ENCODE measurements around the gene FIP1L1.

FIP1L1 gene

GRCh38 chr4:53480909-53481308, 103.5 kb downstream of the FIP1L1 start:
- TF ChIP-seq CTCF (IDR thresholded peaks at IDR 0.05; ENCODE audit: borderline replicate concordance, insufficient read depth, low read depth, low read length), result no peak
- H3K4me3 ChIP-seq (ENCODE audit: low read depth, low read length), result no peak overlapping the region

- no peak for TF ChIP-seq CTCF (IDR thresholded peaks at IDR 0.05; ENCODE audit: borderline replicate concordance, insufficient read depth, low read depth, low read length)
Measured at GRCh38 chr4:53481586-53481985, 104.1 kb downstream of the FIP1L1 start.

GRCh38 chr4:53483250-53483649, 105.8 kb downstream of the FIP1L1 start:
- no peak overlapping the region for H3K4me3 ChIP-seq (ENCODE audit: low read depth, low read length)
- no peak for TF ChIP-seq CTCF (IDR thresholded peaks at IDR 0.05; ENCODE audit: borderline replicate concordance, insufficient read depth, low read depth, low read length)

More at GRCh38 chr4:53481586-53481985, 104.1 kb downstream of the FIP1L1 start:
- H3K4me3 ChIP-seq (ENCODE audit: low read depth, low read length), result no peak overlapping the region

- TF ChIP-seq CTCF (IDR thresholded peaks at IDR 0.05; ENCODE audit: borderline replicate concordance, insufficient read depth, low read depth, low read length), result no peak
- H3K4me3 ChIP-seq (ENCODE audit: low read depth, low read length), result no peak overlapping the region
Measured at GRCh38 chr4:53484911-53485657, 107.6 kb downstream of the FIP1L1 start.

GRCh38 chr4:53485658-53486040, 108.2 kb downstream of the FIP1L1 start:
- TF ChIP-seq CTCF (IDR thresholded peaks at IDR 0.05; ENCODE audit: borderline replicate concordance, insufficient read depth, low read depth, low read length), result no peak
- no peak overlapping the region for H3K4me3 ChIP-seq (ENCODE audit: low read depth, low read length)

- TF ChIP-seq CTCF (IDR thresholded peaks at IDR 0.05; ENCODE audit: borderline replicate concordance, insufficient read depth, low read depth, low read length), result no peak
Measured at GRCh38 chr4:53487766-53488165, 110.3 kb downstream of the FIP1L1 start.

GRCh38 chr4:53489279-53489889, 111.9 kb downstream of the FIP1L1 start:
- no peak for TF ChIP-seq CTCF (IDR thresholded peaks at IDR 0.05; ENCODE audit: borderline replicate concordance, insufficient read depth, low read depth, low read length)
- H3K4me3 ChIP-seq (ENCODE audit: low read depth, low read length), result no peak overlapping the region

More at GRCh38 chr4:53487766-53488165, 110.3 kb downstream of the FIP1L1 start:
- no peak overlapping the region for H3K4me3 ChIP-seq (ENCODE audit: low read depth, low read length)
